ENCODE data around the gene EPS15. TPM values are rescaled to one million over a fixed set of nuclear protein-coding genes. Genes with fewer than 3 reads are reported as not detected.
A peak's percentile ranks its signal among the peaks of the same experiment; 100 is the strongest.
"Not testable (repeated sequence)": the region's sequence is repeated elsewhere in the genome, so short reads cannot be mapped to it uniquely, and the experiment has no call there.

The EPS15 gene
- total and polyA plus RNA-seq, 9 donors = 21.6 to 35.7 (median 29.4) TPM

DNA sequence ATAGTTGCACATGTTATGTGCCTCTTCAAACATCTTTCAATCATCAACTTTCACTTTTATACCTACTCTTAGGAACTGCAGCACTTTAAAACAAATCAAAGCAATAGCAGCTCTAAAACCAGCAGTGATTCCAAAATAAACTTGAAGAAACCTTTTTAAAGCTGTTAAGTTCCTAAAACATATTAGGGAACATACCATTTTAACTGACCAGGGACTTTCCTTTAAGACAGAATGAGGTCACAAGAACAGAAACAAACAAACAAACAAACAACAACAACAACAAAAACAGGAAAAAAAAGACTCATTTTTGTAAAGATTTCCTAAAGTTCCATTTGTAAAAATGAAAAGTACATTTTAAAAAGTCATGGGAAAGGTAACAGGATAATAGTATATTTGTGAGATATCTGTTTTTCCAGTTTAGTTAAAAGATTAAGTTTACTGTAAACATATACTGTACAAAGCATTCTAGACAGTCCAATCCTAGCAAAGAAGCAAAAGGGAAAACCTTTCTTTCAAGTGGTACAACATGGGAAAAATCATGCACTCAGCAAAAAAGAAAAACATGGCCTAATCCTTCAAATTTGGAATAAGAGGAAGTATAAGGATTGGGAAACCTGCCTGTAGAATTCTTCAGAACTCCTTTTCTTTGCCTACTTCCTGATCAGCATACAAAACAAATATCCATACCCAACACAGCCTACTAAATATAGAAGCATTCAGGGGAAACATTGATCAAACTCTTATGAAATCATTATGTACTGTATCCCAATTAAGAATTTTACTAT is 45.5 kb downstream of the EPS15 start:
- H3K27ac ChIP-seq (ENCODE audit: low read length) = no peak overlapping the region
- no peaks in the 10 kb centered on the region for H3K9me3 ChIP-seq (replicated peaks; ENCODE audit: control insufficient read depth, low read depth, low read length)
- DNase-seq = peak; percentile 22

GRCh38 chr1:51472359-51472758 is 46.7 kb downstream of the EPS15 start:
- Histone ChIP-seq H3K27ac (ENCODE audit: low read length) (no peak overlapping the region), H3K9me3 (replicated peaks; ENCODE audit: control insufficient read depth, low read depth, low read length) (no peaks in the 10 kb centered on the region), H3K4me1 (ENCODE audit: control insufficient read depth, insufficient read depth, low read length) (no peaks in the 10 kb centered on the region), H3K27me3 (ENCODE audit: control insufficient read depth, insufficient read depth, low read length) (no peaks in the 10 kb centered on the region), H3K4me3 (ENCODE audit: low read length) (no peak overlapping the region), H3K36me3 (ENCODE audit: control insufficient read depth, insufficient read depth, low read length) (peaks cover 7% of the 10 kb centered on the region)
- peak; percentile 80 for DNase-seq
- whole genome bisulfite sequencing (ENCODE audit: insufficient coverage) = 50% methylated on average over 2 of the region's 2 CpGs

More for the DNA sequence above, 45.5 kb downstream of the EPS15 start:
- peaks cover 3% of the 10 kb centered on the region for H3K36me3 ChIP-seq (ENCODE audit: control insufficient read depth, insufficient read depth, low read length)
- no peaks in the 10 kb centered on the region for H3K27me3 ChIP-seq (ENCODE audit: control insufficient read depth, insufficient read depth, low read length)
- H3K4me1 ChIP-seq (ENCODE audit: control insufficient read depth, insufficient read depth, low read length) = no peaks in the 10 kb centered on the region
- H3K4me3 ChIP-seq (ENCODE audit: low read length) = no peak overlapping the region

- Histone ChIP-seq H3K4me3 (ENCODE audit: low read length) (no peak overlapping the region), H3K36me3 (ENCODE audit: control insufficient read depth, insufficient read depth, low read length) (peaks cover 7% of the 10 kb centered on the region), H3K27ac (ENCODE audit: low read length) (no peak overlapping the region), H3K9me3 (replicated peaks; ENCODE audit: control insufficient read depth, low read depth, low read length) (no peaks in the 10 kb centered on the region), H3K4me1 (ENCODE audit: control insufficient read depth, insufficient read depth, low read length) (no peaks in the 10 kb centered on the region), H3K27me3 (ENCODE audit: control insufficient read depth, insufficient read depth, low read length) (no peaks in the 10 kb centered on the region)
- WGBS (ENCODE audit: insufficient coverage) = 85% methylated on average over 3 of the region's 3 CpGs
- DNase-seq = no peak
Observed at GRCh38 chr1:51469518-51469917, 49.5 kb downstream of the EPS15 start.

DNA sequence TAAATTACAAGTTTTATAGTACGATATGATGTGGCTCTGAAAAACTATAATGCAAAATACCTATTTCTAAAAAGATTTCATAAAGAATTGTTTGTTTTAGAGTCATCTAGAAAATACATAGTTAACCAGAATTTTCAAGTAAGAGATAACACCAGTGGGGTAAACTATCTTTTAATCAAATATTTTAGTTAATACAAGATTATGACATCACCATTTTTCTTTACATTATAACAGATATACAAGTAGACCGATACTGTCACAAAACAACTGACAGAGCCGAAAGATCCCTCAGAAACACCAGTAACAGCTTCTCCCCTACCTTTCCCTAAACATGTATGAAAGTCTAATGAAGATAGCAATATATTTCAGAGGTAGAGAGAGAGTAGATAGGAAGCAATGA is 54.2 kb downstream of the EPS15 start:
- WGBS (ENCODE audit: insufficient coverage) = no CpG with 5 or more reads among the region's 3 CpGs
- DNase-seq = no peak
- H3K4me3 ChIP-seq (ENCODE audit: low read length) = no peak overlapping the region
- no peaks in the 10 kb centered on the region for H3K4me1 ChIP-seq (ENCODE audit: control insufficient read depth, insufficient read depth, low read length)
- no peaks in the 10 kb centered on the region for H3K27me3 ChIP-seq (ENCODE audit: control insufficient read depth, insufficient read depth, low read length)
- H3K9me3 ChIP-seq (replicated peaks; ENCODE audit: control insufficient read depth, low read depth, low read length) = no peaks in the 10 kb centered on the region
- peaks cover 11% of the 10 kb centered on the region for H3K36me3 ChIP-seq (ENCODE audit: control insufficient read depth, insufficient read depth, low read length)
- no peak overlapping the region for H3K27ac ChIP-seq (ENCODE audit: low read length)

- Histone ChIP-seq H3K4me3 (ENCODE audit: low read length) (no peak overlapping the region), H3K36me3 (ENCODE audit: control insufficient read depth, insufficient read depth, low read length) (peaks cover 11% of the 10 kb centered on the region), H3K4me1 (ENCODE audit: control insufficient read depth, insufficient read depth, low read length) (no peaks in the 10 kb centered on the region), H3K27me3 (ENCODE audit: control insufficient read depth, insufficient read depth, low read length) (no peaks in the 10 kb centered on the region), H3K27ac (ENCODE audit: low read length) (no peak overlapping the region), H3K9me3 (replicated peaks; ENCODE audit: control insufficient read depth, low read depth, low read length) (no peaks in the 10 kb centered on the region)
- no CpG with 5 or more reads among the region's 1 CpG for WGBS (ENCODE audit: insufficient coverage)
- no peak for DNase-seq
Observed at GRCh38 chr1:51463561-51463960, 55.5 kb downstream of the EPS15 start.

DNA sequence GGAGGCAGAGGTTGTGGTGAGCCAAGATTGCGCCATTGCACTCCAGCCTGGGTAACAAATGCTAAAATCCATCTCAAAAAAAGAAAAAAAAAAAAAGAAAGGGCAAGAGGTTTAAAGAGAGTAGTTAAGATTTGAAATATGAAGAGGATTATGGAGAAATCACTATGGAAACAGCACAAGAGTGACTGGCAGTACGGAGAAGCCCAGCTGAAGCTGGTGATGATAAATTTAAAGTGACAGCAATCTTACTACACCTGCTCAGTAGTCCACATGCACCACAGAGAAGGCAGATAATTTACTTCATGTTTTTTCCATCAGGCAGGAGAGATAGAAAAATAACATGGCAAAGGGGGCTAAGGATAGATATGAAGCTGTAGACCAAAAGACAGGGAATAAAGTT is 56.8 kb downstream of the EPS15 start:
- H3K36me3 ChIP-seq (ENCODE audit: control insufficient read depth, insufficient read depth, low read length); H3K27me3 ChIP-seq (ENCODE audit: control insufficient read depth, insufficient read depth, low read length); DNase-seq; H3K9me3 ChIP-seq (replicated peaks; ENCODE audit: control insufficient read depth, low read depth, low read length); H3K4me1 ChIP-seq (ENCODE audit: control insufficient read depth, insufficient read depth, low read length); H3K4me3 ChIP-seq (ENCODE audit: low read length); H3K27ac ChIP-seq (ENCODE audit: low read length): not testable (repeated sequence)
- no CpG with 5 or more reads among the region's 2 CpGs for WGBS (ENCODE audit: insufficient coverage)

DNA sequence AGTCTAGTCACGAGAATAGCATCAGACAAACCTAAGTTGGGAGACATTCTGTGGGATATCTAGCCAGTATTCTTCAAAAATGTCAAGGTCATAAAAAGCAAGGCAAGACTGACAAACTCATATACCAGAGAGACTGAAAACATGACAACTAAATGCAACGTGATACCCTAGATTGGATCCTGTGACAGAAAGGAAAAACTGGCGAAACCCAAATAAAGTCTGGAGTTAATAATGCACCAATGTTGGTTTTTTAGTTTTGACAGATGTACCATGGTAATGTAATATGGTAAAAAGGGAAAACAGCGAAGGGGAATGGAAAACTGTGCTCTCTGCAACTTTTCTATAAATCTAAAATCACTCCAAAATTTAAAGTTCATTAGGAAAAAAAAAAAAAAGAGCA is 64.5 kb downstream of the EPS15 start:
- no peaks in the 10 kb centered on the region for H3K4me1 ChIP-seq (ENCODE audit: control insufficient read depth, insufficient read depth, low read length)
- H3K4me3 ChIP-seq (ENCODE audit: low read length) = no peak overlapping the region
- no peak overlapping the region for H3K27ac ChIP-seq (ENCODE audit: low read length)
- no peak for DNase-seq
- no peaks in the 10 kb centered on the region for H3K27me3 ChIP-seq (ENCODE audit: control insufficient read depth, insufficient read depth, low read length)
- no peaks in the 10 kb centered on the region for H3K9me3 ChIP-seq (replicated peaks; ENCODE audit: control insufficient read depth, low read depth, low read length)
- peaks cover 10% of the 10 kb centered on the region for H3K36me3 ChIP-seq (ENCODE audit: control insufficient read depth, insufficient read depth, low read length)
- no CpG with 5 or more reads among the region's 4 CpGs for WGBS (ENCODE audit: insufficient coverage)

DNA sequence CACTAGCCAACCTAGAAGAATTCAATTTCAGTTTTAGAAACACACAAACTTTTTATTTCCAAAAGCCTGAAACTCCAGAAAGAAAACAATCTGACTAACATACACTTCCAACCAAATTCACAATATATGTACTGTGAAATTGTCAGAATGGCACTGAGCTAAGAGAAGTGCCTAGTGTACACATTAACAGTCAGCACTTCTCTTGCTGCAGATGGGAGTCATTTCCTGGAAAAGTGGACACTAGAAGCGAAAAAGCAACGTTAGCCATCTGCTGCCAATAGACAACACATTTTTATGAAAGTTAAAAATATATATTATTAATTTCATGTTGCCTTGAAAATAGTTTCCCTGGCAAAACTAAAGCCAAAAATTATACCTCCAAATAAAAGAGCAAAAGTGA is 66.1 kb downstream of the EPS15 start:
- no peak overlapping the region for H3K27ac ChIP-seq (ENCODE audit: low read length)

GRCh38 chr1:51448844-51449454 is 70.1 kb downstream of the EPS15 start:
- H3K4me1 ChIP-seq (ENCODE audit: control insufficient read depth, insufficient read depth, low read length); H3K27ac ChIP-seq (ENCODE audit: low read length); DNase-seq; H3K27me3 ChIP-seq (ENCODE audit: control insufficient read depth, insufficient read depth, low read length); H3K4me3 ChIP-seq (ENCODE audit: low read length); H3K36me3 ChIP-seq (ENCODE audit: control insufficient read depth, insufficient read depth, low read length); H3K9me3 ChIP-seq (replicated peaks; ENCODE audit: control insufficient read depth, low read depth, low read length): not testable (repeated sequence)
- WGBS (ENCODE audit: insufficient coverage) = no CpG with 5 or more reads among the region's 1 CpG

More for the DNA sequence above, 66.1 kb downstream of the EPS15 start:
- no peaks in the 10 kb centered on the region for H3K4me1 ChIP-seq (ENCODE audit: control insufficient read depth, insufficient read depth, low read length)
- H3K27me3 ChIP-seq (ENCODE audit: control insufficient read depth, insufficient read depth, low read length) = no peaks in the 10 kb centered on the region
- H3K36me3 ChIP-seq (ENCODE audit: control insufficient read depth, insufficient read depth, low read length) = peaks cover 8% of the 10 kb centered on the region
- WGBS (ENCODE audit: insufficient coverage) = no CpG with 5 or more reads among the region's 2 CpGs
- no peaks in the 10 kb centered on the region for H3K9me3 ChIP-seq (replicated peaks; ENCODE audit: control insufficient read depth, low read depth, low read length)
- peak; percentile 73 for DNase-seq
- H3K4me3 ChIP-seq (ENCODE audit: low read length) = no peak overlapping the region

GRCh38 chr1:51445351-51446090 is 73.5 kb downstream of the EPS15 start:
- peak; percentile 72 for DNase-seq
- Histone ChIP-seq H3K27me3 (ENCODE audit: control insufficient read depth, insufficient read depth, low read length) (no peaks in the 10 kb centered on the region), H3K4me3 (ENCODE audit: low read length) (no peak overlapping the region), H3K27ac (ENCODE audit: low read length) (no peak overlapping the region), H3K36me3 (ENCODE audit: control insufficient read depth, insufficient read depth, low read length) (peaks cover 10% of the 10 kb centered on the region), H3K4me1 (ENCODE audit: control insufficient read depth, insufficient read depth, low read length) (no peaks in the 10 kb centered on the region), H3K9me3 (replicated peaks; ENCODE audit: control insufficient read depth, low read depth, low read length) (no peaks in the 10 kb centered on the region)
- no CpG with 5 or more reads among the region's 2 CpGs for WGBS (ENCODE audit: insufficient coverage)
